Stimulated activated CD4-positive, alpha-beta T cell treated with anti-CD3 and anti-CD28 coated beads, Interleukin-2, amount 100 ng/mL, for 24 hours (primary cell): ENCODE data around the gene PPP1R9A.
"Not testable (repeated sequence)": the region's sequence is repeated elsewhere in the genome, so short reads cannot be mapped to it uniquely, and the experiment has no call there.

Experiments used
- DNase-seq, 2 donors: peaks; one replicate each; pipeline ENCODE4 v3.0.0-alpha.2; 2020

Gene PPP1R9A

DNA sequence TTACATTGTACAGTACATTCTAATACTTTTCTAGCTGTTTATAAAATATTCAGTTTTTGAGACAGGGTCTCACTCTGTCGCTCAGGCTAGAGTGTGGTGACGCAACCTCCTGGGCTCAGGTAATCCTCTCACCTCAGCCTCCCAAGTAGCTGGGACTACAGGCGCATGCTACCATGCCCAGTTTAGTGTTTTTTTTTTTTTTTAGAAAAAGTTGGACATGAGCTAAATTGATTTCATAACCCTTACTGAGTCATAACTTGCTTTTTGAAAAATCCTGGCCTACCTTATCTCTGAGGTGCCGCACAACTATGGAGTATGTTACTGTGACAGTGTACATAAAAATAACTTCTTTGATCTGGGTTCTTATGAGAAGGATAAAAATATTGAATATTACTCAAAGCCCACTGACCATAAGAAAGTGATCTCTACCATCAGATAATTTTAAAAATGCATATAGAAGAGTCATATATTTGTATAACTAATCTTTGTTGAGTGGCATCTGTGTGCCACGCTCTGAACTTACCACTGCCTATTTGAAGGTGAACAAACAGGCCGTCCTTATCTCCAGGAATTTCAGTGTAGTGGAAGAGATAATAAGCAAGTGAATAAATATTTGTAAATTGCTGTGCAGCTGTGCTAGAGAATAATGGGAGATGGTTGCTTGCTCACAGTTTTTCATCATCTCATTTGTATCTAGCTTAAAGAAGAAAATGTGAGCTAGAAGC lies 73.2 kb downstream of the PPP1R9A start:
- no peak for DNase-seq

DNA sequence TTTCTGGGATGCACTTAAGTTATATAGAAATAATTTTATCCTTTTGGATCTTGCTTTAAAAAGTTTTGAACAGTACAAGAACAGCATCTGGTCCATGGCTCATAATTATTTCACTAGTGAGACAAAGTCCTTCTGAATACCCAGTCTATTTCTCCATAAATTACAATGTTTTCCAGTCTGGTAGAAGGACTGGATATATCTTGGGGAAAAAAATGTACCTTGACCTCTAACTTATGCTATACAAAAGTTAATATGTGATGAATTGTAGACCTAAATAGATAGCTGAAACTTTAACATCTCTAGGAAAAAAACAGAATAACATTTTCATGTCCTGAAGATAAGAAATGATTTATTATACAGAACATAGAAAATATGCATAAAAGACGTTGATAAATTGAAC lies 88.5 kb downstream of the PPP1R9A start:
- no peak for DNase-seq

- no peak for DNase-seq
Observed at GRCh38 chr7:94996369-94996768, 89.0 kb downstream of the PPP1R9A start.

DNA sequence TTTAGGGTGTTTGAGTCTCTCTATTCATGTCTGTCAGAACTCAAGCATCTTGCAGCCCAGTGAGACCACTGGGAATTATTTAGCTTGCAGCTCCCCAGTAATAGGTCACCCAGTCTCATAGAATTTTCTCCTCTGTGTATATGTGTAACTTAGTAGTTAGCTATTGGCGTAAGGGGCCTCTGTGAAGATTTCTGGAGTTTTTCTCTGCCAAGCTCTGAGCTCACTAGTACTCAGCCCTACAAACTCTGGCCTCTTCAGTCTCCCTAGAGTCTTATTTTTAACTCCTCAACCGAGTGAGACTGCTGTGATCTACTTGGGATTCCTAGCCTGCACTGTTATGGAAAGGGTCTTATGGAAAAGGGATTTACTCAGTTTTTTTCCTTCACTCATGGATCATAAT lies 90.2 kb downstream of the PPP1R9A start:
- no peak for DNase-seq

DNA sequence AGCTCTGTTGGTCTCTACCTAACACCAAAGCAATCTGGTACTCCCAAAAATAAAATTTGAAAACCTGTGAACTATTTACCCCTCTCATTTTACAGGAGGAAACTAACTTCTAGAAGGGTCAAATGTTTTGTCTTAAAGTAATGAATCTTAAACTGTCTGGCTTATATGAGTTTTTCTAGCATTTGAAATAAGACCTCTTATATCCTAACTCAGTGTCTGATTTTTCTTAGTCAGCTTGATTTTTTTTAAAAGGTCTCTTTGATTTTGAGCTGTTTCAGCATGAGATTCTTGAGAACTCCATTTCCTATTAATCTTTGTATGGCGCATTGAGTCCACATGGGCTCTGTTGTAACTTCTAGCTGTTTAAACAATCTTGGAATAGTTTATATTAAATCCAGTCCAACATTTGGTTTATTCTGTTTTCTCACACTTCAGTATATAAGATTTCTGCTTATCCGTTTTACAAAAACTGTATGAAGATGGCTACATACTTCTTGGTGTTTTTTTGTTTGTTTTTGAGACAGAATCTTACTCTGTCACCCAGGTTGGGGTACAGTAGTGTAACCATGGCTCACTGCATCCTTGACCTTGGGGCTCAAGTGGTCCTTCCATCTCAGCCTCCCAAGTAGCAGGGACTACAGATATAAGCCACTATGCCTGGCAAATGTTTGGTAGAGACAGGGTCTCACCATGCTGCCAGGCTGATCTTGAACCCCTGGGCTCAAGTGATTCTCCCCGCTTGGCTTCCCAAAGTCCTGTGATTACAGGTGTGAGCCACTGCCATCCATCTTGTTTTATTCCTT lies 91.1 kb downstream of the PPP1R9A start:
- DNase-seq, result no peak

DNA sequence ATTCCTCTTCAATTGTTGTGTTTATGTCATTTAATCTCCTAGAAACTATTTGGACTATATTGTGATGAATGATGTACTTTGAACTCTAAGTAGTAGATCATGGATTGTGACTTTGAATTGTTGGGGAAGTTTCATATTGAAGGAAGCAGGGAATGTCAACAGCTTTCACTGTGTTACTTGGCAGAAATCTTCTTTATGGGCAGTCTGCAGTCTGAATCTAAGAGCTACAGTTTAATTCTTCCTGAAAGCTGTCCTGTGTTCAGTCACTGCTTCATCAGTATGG lies 91.6 kb downstream of the PPP1R9A start:
- no peak for DNase-seq

DNA sequence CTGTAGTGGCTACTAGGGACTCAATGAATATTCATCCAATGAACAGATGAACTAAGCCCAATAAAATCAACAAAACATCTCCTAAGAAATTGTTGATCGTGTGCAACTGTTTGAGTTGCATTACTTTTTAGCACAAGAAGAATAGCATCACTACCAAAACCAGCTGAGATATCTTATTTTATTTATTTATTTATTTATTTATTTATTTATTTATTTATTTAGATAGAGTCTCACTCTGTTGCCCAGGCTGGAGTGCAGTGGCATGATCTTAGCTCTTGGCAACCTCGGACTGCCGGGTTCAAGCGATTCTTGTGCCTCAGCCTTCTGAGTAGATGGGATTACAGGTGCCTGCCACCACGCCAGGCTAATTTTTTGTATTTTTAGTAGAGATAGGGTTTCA lies 92.2 kb downstream of the PPP1R9A start:
- not testable (repeated sequence) for DNase-seq

DNA sequence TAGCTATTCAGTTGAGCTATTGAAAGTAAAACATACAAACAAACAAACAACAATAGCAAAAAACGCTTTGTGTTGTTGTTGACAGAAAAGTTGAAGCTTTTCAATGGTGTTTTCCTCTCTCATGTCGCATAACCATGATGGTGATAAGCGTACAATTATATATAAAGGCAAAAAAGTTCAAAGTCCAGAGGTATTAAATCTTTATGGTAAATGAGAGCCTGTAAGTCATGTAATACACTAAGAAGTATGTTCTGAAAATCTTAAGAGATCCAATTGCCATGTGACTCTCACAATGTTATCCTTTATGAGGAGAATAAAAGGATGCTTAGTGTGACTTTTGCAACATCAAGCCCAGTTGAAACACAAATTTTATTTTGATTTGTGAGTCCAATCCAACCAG lies 93.9 kb downstream of the PPP1R9A start:
- DNase-seq, result no peak

DNA sequence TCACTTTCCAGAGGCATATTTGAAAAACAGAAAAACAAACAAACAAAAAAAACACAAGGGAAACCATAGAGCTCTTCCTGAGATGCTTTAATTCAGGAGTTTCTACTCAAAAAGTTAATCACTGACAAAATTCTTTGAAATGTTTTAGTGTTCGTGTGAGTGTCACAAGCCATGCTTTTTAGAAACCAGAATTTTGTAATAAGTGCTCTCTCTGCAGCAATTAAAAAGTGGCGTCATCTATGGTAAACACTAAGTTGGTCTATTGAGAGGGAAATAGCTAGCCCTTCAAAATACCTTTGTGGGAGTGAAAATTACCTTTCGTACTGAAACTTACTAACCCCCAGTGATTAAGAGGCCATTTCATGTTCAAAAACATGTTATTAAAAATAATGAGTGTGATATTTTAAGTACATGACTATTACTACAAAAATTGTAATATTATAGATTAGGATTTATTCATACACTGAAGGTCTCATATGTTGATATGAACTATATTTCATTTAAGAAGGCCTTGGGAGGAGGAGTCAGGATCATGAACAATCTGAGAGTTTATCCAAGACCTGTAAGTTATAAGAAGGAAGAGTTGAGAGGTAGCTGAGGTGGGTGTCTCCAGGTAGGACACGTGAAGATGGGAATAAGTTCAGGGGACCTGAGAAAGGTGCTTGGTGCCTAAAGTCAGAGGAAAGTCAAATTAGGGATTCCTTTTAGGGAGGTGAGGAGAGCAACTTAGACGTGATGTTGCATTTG lies 94.6 kb downstream of the PPP1R9A start:
- DNase-seq, result no peak

GRCh38 chr7:95002775-95003174 lies 95.4 kb downstream of the PPP1R9A start:
- no peak for DNase-seq

DNA sequence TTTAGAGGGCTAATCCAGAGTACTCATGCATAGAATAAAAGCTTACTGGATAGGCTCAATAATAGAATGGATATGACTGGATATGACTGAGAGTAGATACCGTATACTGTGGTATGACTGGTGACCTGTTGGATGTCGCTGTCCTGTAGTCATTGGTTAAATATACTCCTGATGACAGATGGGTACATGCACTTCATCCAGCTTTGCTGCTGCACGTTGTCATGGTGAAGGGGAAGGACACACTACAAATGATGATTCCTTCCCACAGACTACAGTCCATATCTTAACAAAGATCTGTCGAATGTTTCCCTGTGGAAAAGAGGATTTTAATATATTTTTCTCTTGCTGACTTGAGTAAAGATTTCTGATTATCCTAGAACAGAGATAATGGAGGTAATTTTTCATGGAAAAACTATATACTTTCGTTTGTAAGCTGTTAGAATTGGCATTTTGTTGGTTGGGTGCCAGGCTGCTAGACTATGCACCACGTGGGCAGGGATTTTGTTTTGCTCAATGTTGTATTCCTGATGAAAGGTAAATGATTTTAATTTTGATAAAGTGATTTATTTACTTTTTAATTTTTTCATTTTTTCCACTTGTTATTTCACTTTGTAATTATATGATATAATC lies 97.3 kb downstream of the PPP1R9A start:
- DNase-seq, result no peak

DNA sequence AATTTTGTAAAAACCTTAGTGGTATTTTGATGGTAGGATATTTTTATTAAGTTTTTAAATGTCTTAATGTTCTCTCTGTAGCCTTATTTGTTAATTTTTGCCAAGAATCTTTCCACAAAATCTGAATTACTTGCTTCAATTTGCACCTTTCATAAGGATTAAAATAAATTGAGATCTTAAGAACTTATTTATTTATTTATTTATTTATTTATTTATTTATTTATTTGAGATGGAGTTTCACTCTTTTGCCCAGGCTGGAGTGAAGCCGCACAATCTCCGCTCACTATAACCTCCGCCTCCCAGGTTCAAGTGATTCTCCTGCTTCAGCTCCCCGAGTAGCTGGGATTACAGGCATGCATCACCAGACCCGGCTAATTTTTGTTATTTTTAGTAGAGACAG lies 98.6 kb downstream of the PPP1R9A start:
- DNase-seq, result no peak

DNA sequence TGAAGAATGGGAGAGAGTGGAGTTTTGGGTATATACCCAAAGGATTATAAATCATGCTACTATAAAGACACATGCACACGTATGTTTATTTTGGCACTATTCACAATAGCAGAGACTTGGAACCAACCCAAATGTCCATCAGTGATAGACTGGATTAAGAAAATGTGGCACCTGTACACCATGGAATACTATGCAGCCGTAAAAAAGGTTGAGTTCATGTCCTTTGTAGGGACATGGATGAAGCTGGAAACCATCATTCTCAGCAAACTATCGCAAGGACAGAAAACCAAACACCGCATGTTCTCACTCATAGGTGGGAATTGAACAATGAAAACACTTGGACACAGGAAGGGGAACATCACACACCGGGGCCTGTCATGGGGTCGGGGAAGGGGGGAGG lies 101.4 kb downstream of the PPP1R9A start:
- DNase-seq, result not testable (repeated sequence)

GRCh38 chr7:95011146-95011928 lies 103.9 kb downstream of the PPP1R9A start:
- no peak for DNase-seq

DNA sequence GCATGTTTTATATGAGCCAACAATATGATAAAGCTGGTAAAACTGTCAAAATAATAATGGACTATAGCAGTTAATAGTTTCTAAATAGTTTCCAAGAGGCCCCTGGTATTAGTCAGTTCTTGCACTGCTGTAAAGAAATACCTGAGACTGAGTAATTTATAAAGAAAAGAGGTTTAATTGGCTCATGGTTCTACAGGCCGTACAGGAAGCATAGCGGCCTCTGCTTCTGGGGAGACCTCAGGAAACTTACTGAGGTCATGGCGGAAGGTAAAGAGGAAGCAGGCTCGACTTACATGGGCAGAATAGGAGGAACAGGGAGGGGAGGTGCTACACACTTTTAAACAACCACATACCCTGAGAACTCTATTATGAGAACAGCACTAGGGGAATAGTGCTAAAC lies 104.6 kb downstream of the PPP1R9A start:
- no peak for DNase-seq

- DNase-seq, result no peak
Observed at GRCh38 chr7:95018021-95018420, 110.6 kb downstream of the PPP1R9A start.

GRCh38 chr7:95026018-95026417 lies 118.6 kb downstream of the PPP1R9A start:
- no peak for DNase-seq

DNA sequence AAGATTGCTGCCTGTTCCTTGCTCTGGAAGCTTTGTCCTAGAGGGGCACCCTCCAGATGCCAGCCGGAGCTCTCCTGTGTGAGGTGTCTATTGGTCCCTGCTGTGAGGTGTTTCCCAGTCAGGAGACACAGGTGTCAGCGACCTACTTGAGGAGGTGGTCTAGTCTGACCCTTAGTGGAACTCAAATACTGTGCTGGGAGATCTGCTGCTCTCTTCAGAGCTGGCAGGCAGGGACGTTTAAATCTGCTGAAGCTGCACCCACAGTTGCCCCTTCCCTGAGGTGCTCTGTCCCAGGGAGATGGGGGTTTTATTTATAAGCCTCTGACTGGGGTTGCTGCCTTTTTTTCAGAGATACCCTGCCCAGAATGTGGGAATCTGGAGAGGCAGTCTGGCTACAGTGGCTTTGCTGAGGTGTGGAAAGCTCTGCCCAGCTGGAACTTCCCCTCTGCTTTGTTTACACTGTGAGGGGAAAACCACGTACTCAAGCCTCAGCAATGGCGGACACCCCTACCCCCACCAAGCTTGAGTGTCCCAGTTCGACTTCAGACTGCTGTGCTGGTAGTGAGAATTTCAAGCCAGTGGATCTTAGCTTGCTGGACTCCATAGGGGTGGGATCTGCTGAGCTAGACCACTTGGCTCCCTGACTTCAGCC lies 119.2 kb downstream of the PPP1R9A start:
- DNase-seq, result no peak

DNA sequence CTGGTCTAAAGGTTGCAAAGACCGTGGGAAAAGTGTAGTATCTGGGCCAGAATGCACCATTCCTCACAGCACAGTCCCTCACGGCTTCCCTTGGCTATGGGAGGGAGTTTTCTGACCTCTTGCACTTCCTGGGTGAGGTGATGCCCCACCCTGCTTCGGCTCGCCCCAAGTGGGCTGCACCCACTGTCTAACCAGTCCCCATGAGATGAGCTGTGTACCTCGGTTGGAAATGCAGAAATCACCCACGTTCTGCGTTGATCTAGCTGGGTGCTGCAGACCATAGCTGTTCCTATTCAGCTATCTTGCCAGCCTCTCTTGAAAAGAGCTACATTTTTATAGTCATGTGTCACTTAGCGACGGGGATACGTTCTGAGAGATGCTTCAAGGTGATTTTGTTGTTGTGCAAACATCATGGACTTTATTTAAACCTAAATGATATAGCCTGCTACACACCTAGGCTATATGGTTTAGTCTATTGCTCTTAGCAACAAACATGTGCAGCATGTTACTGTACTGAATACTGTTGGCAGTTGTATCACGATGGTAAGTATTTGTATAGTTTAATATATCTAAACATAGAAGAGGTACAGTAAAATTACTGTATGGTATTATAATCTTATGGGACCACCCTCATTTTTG lies 120.0 kb downstream of the PPP1R9A start:
- DNase-seq, result no peak

GRCh38 chr7:95028683-95029082 lies 121.3 kb downstream of the PPP1R9A start:
- DNase-seq, result no peak

GRCh38 chr7:95035295-95035694 lies 127.9 kb downstream of the PPP1R9A start:
- no peak for DNase-seq

- DNase-seq, result no peak
Observed at GRCh38 chr7:95041031-95041430, 133.6 kb downstream of the PPP1R9A start.
